GM23338 (cell line): ENCODE results near the gene SPTLC2. TPM values are rescaled to one million over a fixed set of nuclear protein-coding genes. Genes with fewer than 3 reads are reported as not detected.

Source experiments
- ATAC-seq: fragments of 200-7000 bp; cut with Tn5 transposase; 3 replicates; pipeline ENCODE4 v1.9.1; 2020
- DNase-seq: peaks from one replicate; pipeline ENCODE4 v3.0.0-alpha.2; 2015; ENCODE audit warnings: low spot score
- H2AFZ ChIP-seq: fragments of 200-600 bp; sonication (generic); 2 replicates; pipeline ENCODE4 v1.8.0; 2016; ENCODE audit warnings: antibody characterized with exemption, mild to moderate bottlenecking, moderate library complexity
- H3F3A ChIP-seq: fragments of 200-600 bp; sonication (generic); replicated peaks from 2 replicates; pipeline ENCODE4 v1.8.0; 2017; ENCODE audit warnings: antibody characterized with exemption, mixed run types, low read depth
- H3K27ac ChIP-seq: fragments of 200-600 bp; sonication (generic); 2 replicates; pipeline ENCODE4 v1.6.1; 2016; ENCODE audit warnings: low read depth
- H3K27me3 ChIP-seq: fragments of 200-600 bp; sonication (generic); 2 replicates; pipeline ENCODE4 v1.8.0; 2016; ENCODE audit warnings: mild to moderate bottlenecking, mixed run types, moderate library complexity; ENCODE audit not compliant: insufficient read depth
- H3K36me3 ChIP-seq: fragments of 200-600 bp; sonication (generic); 2 replicates; pipeline ENCODE4 v1.8.0; 2016; ENCODE audit warnings: mild to moderate bottlenecking; ENCODE audit not compliant: insufficient read depth
- H3K4me1 ChIP-seq: fragments of 200-600 bp; sonication (generic); 2 replicates; pipeline ENCODE4 v1.8.0; 2016; ENCODE audit warnings: mild to moderate bottlenecking, moderate library complexity; ENCODE audit not compliant: insufficient read depth
- H3K4me2 ChIP-seq: fragments of 200-600 bp; sonication (generic); 2 replicates; pipeline ENCODE4 v1.7.1; 2017; ENCODE audit warnings: mixed run types
- H3K4me3 ChIP-seq: fragments of 200-600 bp; sonication (generic); 2 replicates; pipeline ENCODE4 v1.6.1; 2016; ENCODE audit warnings: mixed run types
- H3K79me2 ChIP-seq: fragments of 200-600 bp; sonication (generic); replicated peaks from 2 replicates; pipeline ENCODE4 v1.8.0; 2017; ENCODE audit warnings: mild to moderate bottlenecking; ENCODE audit not compliant: insufficient read depth
- H3K9me2 ChIP-seq: fragments of 200-600 bp; sonication (generic); 2 replicates; pipeline ENCODE4 v1.8.0; 2017; ENCODE audit not compliant: insufficient read depth
- H4K20me1 ChIP-seq: fragments of 200-600 bp; sonication (generic); replicated peaks from 2 replicates; pipeline ENCODE4 v1.8.0; 2017; ENCODE audit warnings: mild to moderate bottlenecking; ENCODE audit not compliant: insufficient read depth
- H3K27ac Mint-ChIP-seq: 2 replicates; pipeline ENCODE4 v1.8.0; 2020; ENCODE audit warnings: inconsistent platforms, mild to moderate bottlenecking, moderate library complexity, mixed read lengths
- H3K27me3 Mint-ChIP-seq: 3 replicates; pipeline ENCODE4 v1.8.0; 2022; ENCODE audit warnings: low read depth, mild to moderate bottlenecking, moderate library complexity, mixed read lengths, inconsistent platforms; ENCODE audit not compliant: insufficient read depth, poor library complexity
- H3K36me3 Mint-ChIP-seq: 3 replicates; pipeline ENCODE4 v1.8.0; 2021; ENCODE audit warnings: low read depth, mild to moderate bottlenecking, inconsistent platforms, moderate library complexity, mixed read lengths
- H3K4me1 Mint-ChIP-seq: 3 replicates; pipeline ENCODE4 v1.8.0; 2020; ENCODE audit warnings: mild to moderate bottlenecking, inconsistent platforms, mixed read lengths
- H3K4me3 Mint-ChIP-seq: 3 replicates; pipeline ENCODE4 v1.8.0; 2021; ENCODE audit warnings: moderate library complexity, mild to moderate bottlenecking, inconsistent platforms, mixed read lengths
- H3K9me3 Mint-ChIP-seq: 3 replicates; pipeline ENCODE4 v1.8.0; 2020; ENCODE audit warnings: moderate library complexity, mild to moderate bottlenecking, inconsistent platforms, mixed read lengths
- CREB1 ChIP-seq: fragments of 250-450 bp; sonication (Bioruptor Pico); IDR thresholded peaks from 2 replicates; pipeline ENCODE4 v1.5.0; 2020; ENCODE audit warnings: low read depth, mild to moderate bottlenecking, moderate library complexity
- EZH2 ChIP-seq: fragments of 200-600 bp; sonication (generic); IDR thresholded peaks from one replicate; pipeline ENCODE4 v1.8.0; 2017; ENCODE audit warnings: antibody characterized with exemption, mild to moderate bottlenecking, low read depth; ENCODE audit not compliant: unreplicated experiment
- EZH2phosphoT487 ChIP-seq: fragments of 200-600 bp; sonication (generic); IDR thresholded peaks from one replicate; pipeline ENCODE4 v1.8.1; 2018; ENCODE audit warnings: antibody characterized with exemption; ENCODE audit not compliant: unreplicated experiment
- JUNB ChIP-seq: IDR thresholded peaks from one replicate; pipeline ENCODE4 v1.6.1; 2016; ENCODE audit warnings: antibody characterized with exemption; ENCODE audit not compliant: unreplicated experiment
- NANOG ChIP-seq: IDR thresholded peaks from 2 replicates; pipeline ENCODE4 v1.6.1; 2016; ENCODE audit warnings: antibody characterized with exemption, borderline replicate concordance
- POLR2AphosphoS5 ChIP-seq: IDR thresholded peaks from 2 replicates; pipeline ENCODE4 v1.6.1; 2016; ENCODE audit warnings: antibody characterized with exemption, low read depth
- STAT1 ChIP-seq: IDR thresholded peaks from one replicate; pipeline ENCODE4 v1.6.1; 2016; ENCODE audit warnings: antibody characterized with exemption; ENCODE audit not compliant: unreplicated experiment
- ZNF114 ChIP-seq: fragments of 250-450 bp; sonication (Bioruptor Pico); IDR thresholded peaks from 2 replicates; pipeline ENCODE4 v1.5.0; 2020; ENCODE audit warnings: mild to moderate bottlenecking, moderate library complexity
- ZNF331 ChIP-seq: fragments of 250-450 bp; sonication (Bioruptor Pico); IDR thresholded peaks from 2 replicates; pipeline ENCODE4 v1.5.0; 2020; ENCODE audit warnings: low read depth, mild to moderate bottlenecking, moderate library complexity
- polyA plus RNA-seq: library from polyadenylated mRNA; unstranded; fragments of >200 nt; fragmentation: Nextera tagmentation; extraction: Ambion mirVana; gene quantifications from 2 replicates; pipeline ENCODE4 v1.2.1, GENCODE V29; 2016
- total RNA-seq: library from RNA; depleted of rRNA; stranded (reverse); fragments of >200 nt; shearing (Covaris generic); gene quantifications from 2 replicates; pipeline ENCODE4 v1.2.3, GENCODE V29; 2014
- TF ChIP-seq, protein P1 (sequence below): fragments of 250-450 bp; sonication (Bioruptor Pico); IDR thresholded peaks from 2 replicates; pipeline ENCODE4 v1.5.0; 2020; ENCODE audit warnings: mild to moderate bottlenecking, moderate library complexity
- TF ChIP-seq, protein P2 (sequence below): IDR thresholded peaks from 2 replicates; pipeline ENCODE4 v1.6.1; 2016; ENCODE audit warnings: antibody characterized with exemption
- TF ChIP-seq, protein P3 (sequence below), 2 experiments: fragments of 200-600 bp in 1 of 2; sonication (generic) in 1 of 2; conservative IDR thresholded peaks; 2 replicates each; pipeline versions ENCODE4 v1.5.1 to v1.6.1; 2016 to 2017; ENCODE audit warnings: antibody characterized with exemption in 2 of 2, low read depth in 2 of 2, mild to moderate bottlenecking in 2 of 2, moderate library complexity in 1 of 2
- TF ChIP-seq, protein P4 (sequence below): IDR thresholded peaks from one replicate; pipeline ENCODE4 v1.6.1; 2018; ENCODE audit warnings: antibody characterized with exemption; ENCODE audit not compliant: unreplicated experiment

Gene SPTLC2
- total and polyA plus RNA-seq, 2 experiments from 2014 or later, result 22.3 to 38.9 TPM

DNA sequence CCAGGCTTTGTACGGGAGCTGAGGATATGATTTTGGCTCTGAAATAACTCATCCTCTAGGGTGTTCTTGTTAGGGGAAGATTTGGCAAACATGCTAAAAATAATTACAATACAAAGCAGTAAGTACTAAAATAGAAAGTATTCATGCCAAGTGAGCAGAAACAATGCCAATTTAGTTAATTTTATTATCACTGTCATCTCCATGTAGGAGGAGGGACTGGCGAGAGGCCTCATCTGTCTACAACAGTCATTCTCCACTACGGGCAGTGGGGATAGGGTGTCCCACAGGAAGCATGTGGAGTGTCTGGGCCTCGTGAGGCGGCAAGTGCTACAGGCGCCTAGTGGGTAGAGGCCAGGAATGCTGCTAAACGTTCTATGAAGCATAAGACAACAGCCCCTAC lies 121.1 kb downstream of the SPTLC2 start:
- TF ChIP-seq, protein P1, sequence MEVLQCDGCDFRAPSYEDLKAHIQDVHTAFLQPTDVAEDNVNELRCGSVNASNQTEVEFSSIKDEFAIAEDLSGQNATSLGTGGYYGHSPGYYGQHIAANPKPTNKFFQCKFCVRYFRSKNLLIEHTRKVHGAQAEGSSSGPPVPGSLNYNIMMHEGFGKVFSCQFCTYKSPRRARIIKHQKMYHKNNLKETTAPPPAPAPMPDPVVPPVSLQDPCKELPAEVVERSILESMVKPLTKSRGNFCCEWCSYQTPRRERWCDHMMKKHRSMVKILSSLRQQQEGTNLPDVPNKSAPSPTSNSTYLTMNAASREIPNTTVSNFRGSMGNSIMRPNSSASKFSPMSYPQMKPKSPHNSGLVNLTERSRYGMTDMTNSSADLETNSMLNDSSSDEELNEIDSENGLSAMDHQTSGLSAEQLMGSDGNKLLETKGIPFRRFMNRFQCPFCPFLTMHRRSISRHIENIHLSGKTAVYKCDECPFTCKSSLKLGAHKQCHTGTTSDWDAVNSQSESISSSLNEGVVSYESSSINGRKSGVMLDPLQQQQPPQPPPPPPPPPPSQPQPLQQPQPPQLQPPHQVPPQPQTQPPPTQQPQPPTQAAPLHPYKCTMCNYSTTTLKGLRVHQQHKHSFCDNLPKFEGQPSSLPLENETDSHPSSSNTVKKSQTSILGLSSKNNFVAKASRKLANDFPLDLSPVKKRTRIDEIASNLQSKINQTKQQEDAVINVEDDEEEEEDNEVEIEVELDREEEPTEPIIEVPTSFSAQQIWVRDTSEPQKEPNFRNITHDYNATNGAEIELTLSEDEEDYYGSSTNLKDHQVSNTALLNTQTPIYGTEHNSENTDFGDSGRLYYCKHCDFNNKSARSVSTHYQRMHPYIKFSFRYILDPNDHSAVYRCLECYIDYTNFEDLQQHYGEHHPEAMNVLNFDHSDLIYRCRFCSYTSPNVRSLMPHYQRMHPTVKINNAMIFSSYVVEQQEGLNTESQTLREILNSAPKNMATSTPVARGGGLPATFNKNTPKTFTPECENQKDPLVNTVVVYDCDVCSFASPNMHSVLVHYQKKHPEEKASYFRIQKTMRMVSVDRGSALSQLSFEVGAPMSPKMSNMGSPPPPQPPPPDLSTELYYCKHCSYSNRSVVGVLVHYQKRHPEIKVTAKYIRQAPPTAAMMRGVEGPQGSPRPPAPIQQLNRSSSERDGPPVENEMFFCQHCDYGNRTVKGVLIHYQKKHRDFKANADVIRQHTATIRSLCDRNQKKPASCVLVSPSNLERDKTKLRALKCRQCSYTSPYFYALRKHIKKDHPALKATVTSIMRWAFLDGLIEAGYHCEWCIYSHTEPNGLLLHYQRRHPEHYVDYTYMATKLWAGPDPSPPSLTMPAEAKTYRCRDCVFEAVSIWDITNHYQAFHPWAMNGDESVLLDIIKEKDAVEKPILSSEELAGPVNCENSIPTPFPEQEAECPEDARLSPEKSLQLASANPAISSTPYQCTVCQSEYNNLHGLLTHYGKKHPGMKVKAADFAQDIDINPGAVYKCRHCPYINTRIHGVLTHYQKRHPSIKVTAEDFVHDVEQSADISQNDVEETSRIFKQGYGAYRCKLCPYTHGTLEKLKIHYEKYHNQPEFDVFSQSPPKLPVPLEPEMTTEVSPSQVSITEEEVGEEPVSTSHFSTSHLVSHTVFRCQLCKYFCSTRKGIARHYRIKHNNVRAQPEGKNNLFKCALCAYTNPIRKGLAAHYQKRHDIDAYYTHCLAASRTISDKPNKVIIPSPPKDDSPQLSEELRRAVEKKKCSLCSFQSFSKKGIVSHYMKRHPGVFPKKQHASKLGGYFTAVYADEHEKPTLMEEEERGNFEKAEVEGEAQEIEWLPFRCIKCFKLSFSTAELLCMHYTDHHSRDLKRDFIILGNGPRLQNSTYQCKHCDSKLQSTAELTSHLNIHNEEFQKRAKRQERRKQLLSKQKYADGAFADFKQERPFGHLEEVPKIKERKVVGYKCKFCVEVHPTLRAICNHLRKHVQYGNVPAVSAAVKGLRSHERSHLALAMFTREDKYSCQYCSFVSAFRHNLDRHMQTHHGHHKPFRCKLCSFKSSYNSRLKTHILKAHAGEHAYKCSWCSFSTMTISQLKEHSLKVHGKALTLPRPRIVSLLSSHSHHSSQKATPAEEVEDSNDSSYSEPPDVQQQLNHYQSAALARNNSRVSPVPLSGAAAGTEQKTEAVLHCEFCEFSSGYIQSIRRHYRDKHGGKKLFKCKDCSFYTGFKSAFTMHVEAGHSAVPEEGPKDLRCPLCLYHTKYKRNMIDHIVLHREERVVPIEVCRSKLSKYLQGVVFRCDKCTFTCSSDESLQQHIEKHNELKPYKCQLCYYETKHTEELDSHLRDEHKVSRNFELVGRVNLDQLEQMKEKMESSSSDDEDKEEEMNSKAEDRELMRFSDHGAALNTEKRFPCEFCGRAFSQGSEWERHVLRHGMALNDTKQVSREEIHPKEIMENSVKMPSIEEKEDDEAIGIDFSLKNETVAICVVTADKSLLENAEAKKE (CRISPR knock-in tag), result no peak
- TF ChIP-seq ZNF331 (CRISPR knock-in tag) (no peak), NANOG (no peak), POLR2AphosphoS5 (no peak), STAT1 (no peak), JUNB (no peak), CREB1 (CRISPR knock-in tag) (no peak), EZH2 (no peak), ZNF114 (CRISPR knock-in tag) (no peak), EZH2phosphoT487 (no peak)
- TF ChIP-seq, protein P2, sequence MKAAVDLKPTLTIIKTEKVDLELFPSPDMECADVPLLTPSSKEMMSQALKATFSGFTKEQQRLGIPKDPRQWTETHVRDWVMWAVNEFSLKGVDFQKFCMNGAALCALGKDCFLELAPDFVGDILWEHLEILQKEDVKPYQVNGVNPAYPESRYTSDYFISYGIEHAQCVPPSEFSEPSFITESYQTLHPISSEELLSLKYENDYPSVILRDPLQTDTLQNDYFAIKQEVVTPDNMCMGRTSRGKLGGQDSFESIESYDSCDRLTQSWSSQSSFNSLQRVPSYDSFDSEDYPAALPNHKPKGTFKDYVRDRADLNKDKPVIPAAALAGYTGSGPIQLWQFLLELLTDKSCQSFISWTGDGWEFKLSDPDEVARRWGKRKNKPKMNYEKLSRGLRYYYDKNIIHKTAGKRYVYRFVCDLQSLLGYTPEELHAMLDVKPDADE, result no peak
- TF ChIP-seq, protein P3, sequence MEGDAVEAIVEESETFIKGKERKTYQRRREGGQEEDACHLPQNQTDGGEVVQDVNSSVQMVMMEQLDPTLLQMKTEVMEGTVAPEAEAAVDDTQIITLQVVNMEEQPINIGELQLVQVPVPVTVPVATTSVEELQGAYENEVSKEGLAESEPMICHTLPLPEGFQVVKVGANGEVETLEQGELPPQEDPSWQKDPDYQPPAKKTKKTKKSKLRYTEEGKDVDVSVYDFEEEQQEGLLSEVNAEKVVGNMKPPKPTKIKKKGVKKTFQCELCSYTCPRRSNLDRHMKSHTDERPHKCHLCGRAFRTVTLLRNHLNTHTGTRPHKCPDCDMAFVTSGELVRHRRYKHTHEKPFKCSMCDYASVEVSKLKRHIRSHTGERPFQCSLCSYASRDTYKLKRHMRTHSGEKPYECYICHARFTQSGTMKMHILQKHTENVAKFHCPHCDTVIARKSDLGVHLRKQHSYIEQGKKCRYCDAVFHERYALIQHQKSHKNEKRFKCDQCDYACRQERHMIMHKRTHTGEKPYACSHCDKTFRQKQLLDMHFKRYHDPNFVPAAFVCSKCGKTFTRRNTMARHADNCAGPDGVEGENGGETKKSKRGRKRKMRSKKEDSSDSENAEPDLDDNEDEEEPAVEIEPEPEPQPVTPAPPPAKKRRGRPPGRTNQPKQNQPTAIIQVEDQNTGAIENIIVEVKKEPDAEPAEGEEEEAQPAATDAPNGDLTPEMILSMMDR (conservative IDR thresholded peaks at IDR 0.05; ENCODE audit: low read depth in 2 of 2), result no peak
- TF ChIP-seq, protein P4, sequence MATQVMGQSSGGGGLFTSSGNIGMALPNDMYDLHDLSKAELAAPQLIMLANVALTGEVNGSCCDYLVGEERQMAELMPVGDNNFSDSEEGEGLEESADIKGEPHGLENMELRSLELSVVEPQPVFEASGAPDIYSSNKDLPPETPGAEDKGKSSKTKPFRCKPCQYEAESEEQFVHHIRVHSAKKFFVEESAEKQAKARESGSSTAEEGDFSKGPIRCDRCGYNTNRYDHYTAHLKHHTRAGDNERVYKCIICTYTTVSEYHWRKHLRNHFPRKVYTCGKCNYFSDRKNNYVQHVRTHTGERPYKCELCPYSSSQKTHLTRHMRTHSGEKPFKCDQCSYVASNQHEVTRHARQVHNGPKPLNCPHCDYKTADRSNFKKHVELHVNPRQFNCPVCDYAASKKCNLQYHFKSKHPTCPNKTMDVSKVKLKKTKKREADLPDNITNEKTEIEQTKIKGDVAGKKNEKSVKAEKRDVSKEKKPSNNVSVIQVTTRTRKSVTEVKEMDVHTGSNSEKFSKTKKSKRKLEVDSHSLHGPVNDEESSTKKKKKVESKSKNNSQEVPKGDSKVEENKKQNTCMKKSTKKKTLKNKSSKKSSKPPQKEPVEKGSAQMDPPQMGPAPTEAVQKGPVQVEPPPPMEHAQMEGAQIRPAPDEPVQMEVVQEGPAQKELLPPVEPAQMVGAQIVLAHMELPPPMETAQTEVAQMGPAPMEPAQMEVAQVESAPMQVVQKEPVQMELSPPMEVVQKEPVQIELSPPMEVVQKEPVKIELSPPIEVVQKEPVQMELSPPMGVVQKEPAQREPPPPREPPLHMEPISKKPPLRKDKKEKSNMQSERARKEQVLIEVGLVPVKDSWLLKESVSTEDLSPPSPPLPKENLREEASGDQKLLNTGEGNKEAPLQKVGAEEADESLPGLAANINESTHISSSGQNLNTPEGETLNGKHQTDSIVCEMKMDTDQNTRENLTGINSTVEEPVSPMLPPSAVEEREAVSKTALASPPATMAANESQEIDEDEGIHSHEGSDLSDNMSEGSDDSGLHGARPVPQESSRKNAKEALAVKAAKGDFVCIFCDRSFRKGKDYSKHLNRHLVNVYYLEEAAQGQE, result no peak
- Histone ChIP-seq H3K79me2 (no peaks in the 10 kb centered on the region), H3F3A (no peaks in the 10 kb centered on the region), H3K4me1 (0 out of 2 replicates have a peak, but pooled peaks cover 5% of the 10 kb centered on the region), H3K4me2 (no peak overlapping the region), H2AFZ (no peak overlapping the region), H3K4me3 (no peak overlapping the region), H3K36me3 (no peaks in the 10 kb centered on the region; the same call in 1 of the 2 replicates), H3K9me2 (no peaks in the 10 kb centered on the region), H4K20me1 (no peaks in the 10 kb centered on the region), H3K27me3 (peaks cover 43% of the 10 kb centered on the region), H3K27ac (no peak overlapping the region)
- ATAC-seq (no peak), DNase-seq (no peak)
- H3K4me3 Mint-ChIP-seq, result no peak overlapping the region
- H3K4me1 Mint-ChIP-seq, result peaks cover 5% of the 10 kb centered on the region; the same call in 2 of the 3 replicates
- peaks cover 39% of the 10 kb centered on the region for H3K27me3 Mint-ChIP-seq
- no peaks in the 10 kb centered on the region; the same call in 2 of the 3 replicates for H3K9me3 Mint-ChIP-seq
- H3K27ac Mint-ChIP-seq, result no peak overlapping the region
- no peaks in the 10 kb centered on the region for H3K36me3 Mint-ChIP-seq
